Measurements from ENCODE around the gene GFI1.

- TF ChIP-seq POLR2AphosphoS5 (IDR thresholded peaks at IDR 0.05; ENCODE audit: low read depth, low read length), result no peak
- TF ChIP-seq, protein P1, sequence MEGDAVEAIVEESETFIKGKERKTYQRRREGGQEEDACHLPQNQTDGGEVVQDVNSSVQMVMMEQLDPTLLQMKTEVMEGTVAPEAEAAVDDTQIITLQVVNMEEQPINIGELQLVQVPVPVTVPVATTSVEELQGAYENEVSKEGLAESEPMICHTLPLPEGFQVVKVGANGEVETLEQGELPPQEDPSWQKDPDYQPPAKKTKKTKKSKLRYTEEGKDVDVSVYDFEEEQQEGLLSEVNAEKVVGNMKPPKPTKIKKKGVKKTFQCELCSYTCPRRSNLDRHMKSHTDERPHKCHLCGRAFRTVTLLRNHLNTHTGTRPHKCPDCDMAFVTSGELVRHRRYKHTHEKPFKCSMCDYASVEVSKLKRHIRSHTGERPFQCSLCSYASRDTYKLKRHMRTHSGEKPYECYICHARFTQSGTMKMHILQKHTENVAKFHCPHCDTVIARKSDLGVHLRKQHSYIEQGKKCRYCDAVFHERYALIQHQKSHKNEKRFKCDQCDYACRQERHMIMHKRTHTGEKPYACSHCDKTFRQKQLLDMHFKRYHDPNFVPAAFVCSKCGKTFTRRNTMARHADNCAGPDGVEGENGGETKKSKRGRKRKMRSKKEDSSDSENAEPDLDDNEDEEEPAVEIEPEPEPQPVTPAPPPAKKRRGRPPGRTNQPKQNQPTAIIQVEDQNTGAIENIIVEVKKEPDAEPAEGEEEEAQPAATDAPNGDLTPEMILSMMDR (IDR thresholded peaks at IDR 0.05), result peak; percentile 28
- TF ChIP-seq RXRA (IDR thresholded peaks at IDR 0.05; ENCODE audit: borderline replicate concordance, low read depth), result no peak
- TF ChIP-seq NFIC (IDR thresholded peaks at IDR 0.05; ENCODE audit: borderline replicate concordance), result no peak
- TF ChIP-seq ELF1 (IDR thresholded peaks at IDR 0.05), result no peak
- TF ChIP-seq, protein P2, sequence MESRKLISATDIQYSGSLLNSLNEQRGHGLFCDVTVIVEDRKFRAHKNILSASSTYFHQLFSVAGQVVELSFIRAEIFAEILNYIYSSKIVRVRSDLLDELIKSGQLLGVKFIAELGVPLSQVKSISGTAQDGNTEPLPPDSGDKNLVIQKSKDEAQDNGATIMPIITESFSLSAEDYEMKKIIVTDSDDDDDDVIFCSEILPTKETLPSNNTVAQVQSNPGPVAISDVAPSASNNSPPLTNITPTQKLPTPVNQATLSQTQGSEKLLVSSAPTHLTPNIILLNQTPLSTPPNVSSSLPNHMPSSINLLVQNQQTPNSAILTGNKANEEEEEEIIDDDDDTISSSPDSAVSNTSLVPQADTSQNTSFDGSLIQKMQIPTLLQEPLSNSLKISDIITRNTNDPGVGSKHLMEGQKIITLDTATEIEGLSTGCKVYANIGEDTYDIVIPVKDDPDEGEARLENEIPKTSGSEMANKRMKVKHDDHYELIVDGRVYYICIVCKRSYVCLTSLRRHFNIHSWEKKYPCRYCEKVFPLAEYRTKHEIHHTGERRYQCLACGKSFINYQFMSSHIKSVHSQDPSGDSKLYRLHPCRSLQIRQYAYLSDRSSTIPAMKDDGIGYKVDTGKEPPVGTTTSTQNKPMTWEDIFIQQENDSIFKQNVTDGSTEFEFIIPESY (IDR thresholded peaks at IDR 0.05; ENCODE audit: borderline replicate concordance, low read depth), result no peak
Observed at GRCh38 chr1:92485381-92486250, 1.1 kb downstream of the GFI1 start.
